ELR (cell line): ENCODE data around the gene ANO1.
"Not testable (repeated sequence)": the region's sequence is repeated elsewhere in the genome, so short reads cannot be mapped to it uniquely, and the experiment has no call there.

Experiments used
- DNase-seq: peaks from one replicate; pipeline ENCODE4 v3.0.0-alpha.2; 2015; ENCODE audit warnings: low read depth

Gene ANO1

DNA sequence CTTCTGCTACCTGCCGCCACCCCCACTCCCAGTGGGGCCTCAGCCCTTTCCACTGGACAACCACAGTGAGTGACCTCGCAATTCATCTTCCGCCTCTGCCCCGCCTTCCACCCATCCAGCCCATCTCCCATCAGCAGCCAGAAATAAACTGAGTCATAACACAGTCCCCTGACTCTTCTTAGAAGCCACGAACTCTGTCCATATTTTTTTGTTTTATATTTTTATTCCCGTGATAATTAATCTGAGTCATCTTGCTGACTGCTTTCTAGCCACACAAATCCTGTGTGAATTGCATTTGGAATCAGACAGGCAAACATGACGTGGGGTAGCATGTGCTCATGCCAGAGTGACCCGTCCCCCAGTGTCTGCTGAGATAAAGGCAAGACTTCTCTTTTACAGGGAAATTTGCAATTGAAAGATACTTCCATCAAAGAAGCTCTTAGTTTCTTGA is 132.0 kb downstream of the ANO1 start:
- peak; percentile 67 for DNase-seq

DNA sequence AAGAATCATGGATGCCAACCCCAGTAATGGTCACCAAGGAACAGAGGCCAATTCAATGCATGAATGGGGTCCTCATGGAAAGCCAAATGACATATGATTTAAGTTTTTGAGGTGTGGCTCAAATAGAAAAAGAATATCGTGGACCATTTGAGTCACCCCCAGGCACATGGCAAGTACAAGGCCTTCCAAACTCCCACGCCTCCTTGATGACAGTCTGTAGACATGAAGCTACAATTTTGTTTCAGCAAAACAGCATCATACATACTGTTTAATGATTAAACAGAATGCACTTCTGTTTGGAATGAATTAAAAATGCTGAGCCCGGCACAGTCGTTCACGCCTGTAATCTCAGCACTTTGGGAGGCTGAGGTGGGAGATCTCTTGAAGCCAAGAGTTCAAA is 132.4 kb downstream of the ANO1 start:
- DNase-seq, result no peak

DNA sequence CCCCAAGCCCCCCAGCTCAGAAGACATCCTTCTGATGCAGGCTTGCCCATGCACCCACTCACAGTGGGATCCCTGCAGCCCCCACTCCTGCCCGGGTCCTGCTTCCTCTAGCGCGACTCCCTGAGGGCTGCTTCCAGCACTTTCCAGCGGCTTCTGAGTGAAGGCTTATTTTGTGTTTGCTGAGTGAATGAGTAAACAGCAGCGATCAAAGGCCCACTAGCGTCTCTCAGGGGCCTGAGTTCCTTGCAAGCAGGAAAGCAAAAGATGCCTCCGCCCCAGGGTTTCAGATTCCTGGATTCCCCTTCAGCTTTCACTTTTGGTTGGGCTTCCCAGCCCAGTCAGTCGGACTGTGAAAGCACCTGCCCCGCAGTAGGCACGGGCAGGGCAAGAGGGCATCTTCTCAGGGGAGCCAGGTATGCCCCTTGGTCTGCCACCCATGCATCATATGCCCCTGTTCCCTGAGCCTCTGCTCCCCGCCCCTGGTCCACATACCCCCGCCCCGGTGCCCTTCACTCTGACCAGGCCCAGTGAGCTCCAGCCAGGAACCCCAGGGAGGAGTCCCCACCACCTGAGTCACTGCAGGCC is 134.2 kb downstream of the ANO1 start:
- no peak for DNase-seq

DNA sequence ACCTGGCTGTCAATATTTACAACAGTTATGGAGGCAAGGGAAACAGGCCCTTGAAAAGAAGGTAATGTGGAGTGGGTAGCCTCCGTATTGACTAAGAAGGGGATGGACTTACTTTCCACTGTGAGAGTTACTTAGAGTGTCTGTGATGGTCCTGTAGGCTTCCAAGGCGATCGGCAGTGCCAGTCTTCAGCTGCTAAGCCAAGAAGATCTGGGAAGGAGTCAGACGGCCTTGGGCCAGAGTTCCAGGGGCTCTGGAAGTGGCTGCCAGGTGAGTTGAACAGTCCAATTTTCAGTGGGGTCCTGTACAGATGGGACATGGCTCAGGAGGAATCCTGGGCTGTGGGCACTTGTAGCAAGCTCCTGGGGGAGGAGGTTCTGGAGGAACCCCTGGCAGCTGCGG is 139.3 kb downstream of the ANO1 start:
- DNase-seq, result not testable (repeated sequence)

DNA sequence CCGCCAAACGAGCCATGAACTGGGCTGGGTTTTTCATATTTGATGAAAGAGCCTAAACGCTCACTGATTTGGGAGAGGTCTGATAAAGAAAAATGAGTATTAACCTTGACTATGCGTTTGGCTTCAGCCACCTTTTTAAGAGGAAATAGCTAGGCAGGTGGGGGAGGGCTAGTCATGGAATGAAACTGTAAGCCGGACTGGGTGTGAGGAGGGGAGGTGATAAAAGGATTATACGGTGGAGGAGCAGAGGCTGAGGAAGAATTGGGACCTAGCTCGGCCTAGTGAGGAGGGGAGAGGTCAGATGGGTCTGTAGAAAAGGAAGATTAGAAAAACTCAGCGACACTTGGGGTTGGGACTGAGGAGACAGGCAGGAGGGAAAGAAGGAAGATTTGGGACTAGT is 140.0 kb downstream of the ANO1 start:
- not testable (repeated sequence) for DNase-seq

DNA sequence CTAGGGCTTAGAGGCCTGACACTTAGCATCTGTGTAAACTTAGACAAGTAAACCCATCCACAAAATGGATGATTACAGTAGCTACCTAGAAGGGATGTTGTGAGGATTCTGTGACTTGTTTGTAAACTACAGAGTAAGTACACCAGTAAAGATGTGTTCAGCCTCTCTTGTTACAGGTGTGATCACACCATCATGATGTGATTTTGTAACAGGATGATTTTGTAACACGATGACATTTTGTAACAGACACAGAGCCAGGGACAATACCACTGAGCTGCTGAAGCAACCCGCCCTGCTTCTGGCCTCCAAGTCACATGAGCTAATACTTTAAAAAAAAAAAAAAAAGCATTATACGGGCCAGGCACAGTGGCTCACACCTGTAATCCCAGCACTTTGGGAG is 142.0 kb downstream of the ANO1 start:
- DNase-seq, result no peak

DNA sequence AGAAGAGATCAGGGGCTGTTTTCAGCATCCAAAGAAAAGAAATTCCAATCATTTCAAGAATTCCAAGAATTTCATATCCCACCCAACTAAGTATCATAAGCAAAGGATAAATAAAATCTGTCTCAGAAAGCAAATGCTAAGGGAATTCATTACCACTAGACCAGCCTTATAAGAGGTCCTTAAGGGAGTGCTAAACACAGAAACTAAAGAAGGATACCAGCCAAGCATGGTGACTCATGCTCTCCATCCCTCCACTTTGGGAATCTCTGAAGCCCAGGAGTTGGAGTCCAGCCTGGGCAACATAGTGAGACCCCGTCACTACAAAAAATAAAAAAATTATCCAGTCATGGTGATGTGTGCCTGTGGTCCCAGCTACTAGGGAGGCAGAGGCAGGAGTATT is 142.8 kb downstream of the ANO1 start:
- peak; percentile 20 for DNase-seq

DNA sequence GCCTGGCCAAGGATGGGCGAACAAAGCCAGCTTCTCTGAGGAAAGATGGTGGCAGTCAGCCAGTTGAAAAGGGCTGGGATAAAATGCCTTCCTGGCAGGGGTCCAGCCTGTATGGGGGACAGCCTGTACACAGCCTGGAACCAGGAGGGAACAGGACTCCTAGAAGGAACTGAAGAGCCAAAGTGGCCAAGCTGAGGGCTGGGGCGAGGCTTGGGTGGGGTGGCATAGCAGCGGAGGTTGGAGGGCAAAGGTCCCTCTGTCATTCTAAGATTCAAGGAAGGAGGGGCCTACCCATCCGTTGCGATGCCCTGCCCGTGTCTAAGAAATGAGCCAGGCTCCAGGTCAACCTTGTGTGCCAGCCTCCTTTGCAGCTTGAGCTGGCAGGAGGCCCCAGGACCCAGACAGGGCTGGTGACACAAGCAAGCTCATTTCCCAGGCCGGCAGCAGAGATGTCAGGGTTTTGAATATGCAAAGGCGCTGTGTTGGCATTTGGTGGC is 147.6 kb downstream of the ANO1 start:
- no peak for DNase-seq

DNA sequence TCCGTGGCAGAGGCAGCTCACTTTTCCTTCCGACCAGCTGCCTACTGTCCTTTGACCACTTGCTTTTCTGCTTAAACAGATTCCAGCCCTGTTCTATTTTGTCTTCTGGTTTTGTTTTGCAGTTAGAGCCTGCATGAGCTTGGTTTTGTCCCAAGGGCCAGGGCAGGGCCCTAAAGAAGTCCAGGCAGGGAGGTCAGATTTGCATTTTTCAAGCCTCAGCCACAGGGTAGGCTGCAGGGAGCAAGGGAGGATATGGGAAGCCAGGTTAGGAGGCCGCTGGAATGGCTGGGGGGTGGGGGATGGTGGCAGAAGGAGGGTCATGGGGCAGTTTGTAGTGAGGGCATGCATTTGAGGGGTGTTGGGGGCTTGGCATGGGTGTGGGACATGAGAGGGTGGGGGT is 148.1 kb downstream of the ANO1 start:
- no peak for DNase-seq

DNA sequence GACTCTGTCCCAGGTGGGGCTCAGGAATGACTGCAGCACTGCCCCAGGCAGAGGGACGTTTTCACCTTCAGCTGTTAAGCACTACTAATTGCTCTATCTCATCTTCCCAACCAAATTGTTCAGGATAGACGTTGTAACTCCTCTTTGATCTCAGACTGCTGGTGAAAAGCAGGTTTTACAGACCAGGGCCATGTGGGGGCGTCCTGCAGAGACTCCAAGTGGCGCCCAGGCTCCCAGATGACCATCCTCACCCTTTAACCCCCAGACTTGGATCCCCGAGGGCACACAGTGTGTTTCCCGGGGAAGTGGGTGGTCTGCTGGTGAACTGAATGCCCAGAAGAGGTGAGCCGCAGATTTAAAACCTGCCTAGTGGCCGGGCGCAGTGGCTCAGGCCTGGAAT is 148.8 kb downstream of the ANO1 start:
- peak; percentile 49 for DNase-seq

DNA sequence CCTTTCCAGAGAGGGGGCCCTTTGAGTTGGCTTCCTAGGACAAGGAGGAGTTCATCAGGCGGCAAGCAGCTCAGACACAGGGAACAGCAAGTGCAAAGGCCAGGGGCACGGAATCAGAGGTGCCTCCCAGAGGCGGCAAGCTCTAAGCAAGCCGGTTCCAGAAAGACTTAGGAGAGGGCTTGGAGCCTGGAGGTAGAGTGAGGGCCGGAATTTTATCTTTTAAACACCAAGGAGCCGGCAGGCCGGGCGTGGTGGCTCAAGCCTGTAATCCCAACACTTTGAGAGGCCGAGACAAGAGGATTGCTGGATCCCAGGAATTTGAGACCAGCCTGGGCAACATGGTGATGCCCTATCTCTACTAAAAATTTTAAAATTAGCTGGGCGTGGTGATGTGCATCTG is 151.6 kb downstream of the ANO1 start:
- DNase-seq, result no peak

DNA sequence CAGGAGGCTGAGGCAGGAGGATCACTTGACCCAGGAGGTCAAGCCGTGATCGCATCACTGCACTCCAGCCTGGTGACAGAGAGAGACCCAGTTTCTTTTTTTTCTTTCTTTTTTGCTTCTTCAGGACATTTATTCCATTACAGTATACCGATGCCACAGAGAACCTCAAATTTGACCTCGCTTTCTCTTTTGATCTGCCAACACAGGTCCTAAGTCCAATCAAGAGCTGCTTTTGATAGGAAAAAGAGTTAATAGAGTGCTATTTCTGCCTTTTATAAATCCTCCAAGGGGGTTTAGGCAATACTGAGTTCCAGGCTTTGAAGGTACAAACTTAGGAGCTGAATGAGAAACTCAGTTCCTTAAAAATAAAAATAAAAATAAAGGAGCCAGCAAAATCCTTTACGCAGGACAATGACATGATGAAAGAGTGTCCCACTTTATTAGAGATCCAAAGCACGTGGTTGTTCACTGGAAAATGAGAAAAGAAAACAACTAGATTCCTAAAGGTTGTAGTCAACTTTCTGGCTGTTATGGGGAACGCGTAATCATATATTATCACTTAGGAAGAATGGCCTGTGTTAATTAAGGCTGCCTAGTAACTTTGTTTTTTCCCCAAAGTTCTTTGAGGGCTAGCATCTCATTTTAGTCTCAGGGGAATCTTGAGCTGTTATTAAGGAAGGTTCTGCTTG is 152.2 kb downstream of the ANO1 start:
- DNase-seq, result no peak

DNA sequence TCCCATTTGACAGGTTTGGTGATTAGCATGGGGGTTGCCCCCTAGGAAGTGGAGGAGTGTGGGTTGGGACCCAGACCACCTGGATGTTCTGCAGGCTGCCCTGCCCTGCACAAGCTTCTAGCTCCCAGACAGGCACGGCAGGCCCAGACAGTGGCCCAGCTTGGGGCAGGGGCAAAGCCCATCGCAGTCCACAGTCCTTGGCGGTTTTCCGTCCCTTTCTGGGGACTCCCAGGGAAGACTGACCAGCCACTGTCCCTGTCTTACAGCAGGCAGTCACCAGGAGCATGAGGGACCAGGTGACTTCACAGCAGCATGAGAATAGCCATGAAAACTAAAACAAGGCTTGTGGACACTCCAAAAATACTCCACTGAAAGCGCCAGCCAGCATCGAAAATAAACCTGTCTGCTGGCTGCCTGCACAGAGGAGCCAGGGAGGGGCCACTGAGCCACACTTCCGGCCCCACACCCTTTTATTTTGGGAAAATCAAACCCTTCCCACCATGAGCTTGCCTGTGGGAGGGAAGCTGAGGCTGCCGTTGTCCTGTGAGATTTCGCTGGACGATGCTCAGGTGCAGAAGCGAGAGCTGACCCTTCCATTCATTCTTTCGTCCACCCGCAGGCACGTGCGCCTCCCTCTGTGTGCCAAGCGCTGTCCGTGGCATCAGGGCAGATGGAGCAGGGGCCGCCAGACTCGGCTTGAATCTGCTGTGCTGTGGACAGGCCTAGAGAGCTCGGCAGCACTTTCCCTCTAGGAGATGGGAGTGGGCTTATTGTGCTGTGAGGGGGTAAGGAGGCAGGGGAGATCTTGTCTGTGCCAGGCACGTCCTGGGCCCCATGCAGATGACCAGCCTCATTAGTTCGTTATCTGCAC is 153.0 kb downstream of the ANO1 start:
- DNase-seq, result no peak

DNA sequence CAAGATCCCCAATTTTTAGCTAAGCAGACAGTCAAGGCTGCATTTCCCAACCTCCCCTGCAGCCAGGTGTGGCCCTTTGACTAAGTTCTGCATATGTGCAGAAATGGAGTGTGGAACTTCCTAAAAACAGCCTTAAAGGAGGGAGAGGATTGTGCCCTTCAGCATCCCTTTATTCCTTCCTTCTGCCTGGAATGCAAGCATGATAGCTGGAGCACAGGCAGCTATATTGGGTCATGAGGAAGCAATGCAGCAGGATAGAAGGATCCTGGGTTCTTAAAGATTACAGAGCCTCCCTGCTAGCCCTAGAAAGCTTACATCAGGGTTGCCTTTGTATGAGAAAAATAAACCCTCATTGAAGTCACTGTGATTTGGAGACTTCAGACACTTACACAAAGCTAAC is 154.9 kb downstream of the ANO1 start:
- DNase-seq, result no peak

DNA sequence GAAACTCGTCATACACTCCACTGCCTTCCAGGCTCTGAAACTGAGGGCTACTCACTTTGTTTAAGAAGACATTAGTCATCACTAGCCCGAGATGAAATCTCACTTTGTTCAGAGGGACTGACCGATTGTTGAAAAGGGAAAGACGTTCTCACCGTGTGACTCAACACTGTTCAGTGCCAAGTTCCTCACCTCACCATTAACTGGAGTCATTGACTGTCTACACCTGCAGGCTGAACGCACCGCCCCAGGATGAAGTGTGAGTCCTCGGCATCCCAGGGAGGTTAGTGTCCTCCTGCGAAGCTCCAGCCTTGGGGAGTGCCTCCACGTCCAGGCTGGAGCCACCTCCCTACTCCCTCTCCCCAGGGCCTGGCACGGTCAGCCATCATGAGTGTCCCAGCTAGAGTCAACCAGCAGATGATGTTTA is 155.4 kb downstream of the ANO1 start:
- peak; percentile 96 for DNase-seq

DNA sequence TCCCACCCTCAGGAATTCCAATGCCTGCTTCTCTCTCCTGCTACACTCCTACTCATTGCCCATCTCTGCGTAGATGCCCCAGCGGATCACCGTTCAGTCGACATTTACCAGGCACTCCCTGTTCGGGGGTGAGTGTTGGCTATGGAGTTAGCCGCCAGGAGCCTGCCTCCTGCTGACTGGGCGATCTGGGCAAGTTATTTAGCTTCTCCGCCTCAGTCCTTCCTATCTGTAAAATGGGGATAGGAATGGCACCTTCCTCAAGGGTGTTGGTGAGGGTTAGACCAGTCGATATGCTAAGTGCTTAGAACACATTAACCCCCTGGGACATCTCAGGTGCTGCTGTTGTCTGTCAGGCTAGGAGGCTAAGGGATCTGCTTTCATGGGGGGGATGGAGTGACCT is 155.8 kb downstream of the ANO1 start:
- no peak for DNase-seq
